Suprapubic skin (tissue), 4 donors: ENCODE data around the gene RTF2. TPM values are rescaled to one million over a fixed set of nuclear protein-coding genes. Genes with fewer than 3 reads are reported as not detected.

ENCODE experiments used
- DNase-seq, 2 donors: peaks; one replicate each; pipeline ENCODE4 v3.0.0-alpha.2; 2019; ENCODE audit warnings: low spot score in 2 of 2
- H3K27ac ChIP-seq: fragments of 200-600 bp; sonication (generic); one replicate; pipeline ENCODE4 v1.5.1; 2019
- H3K27me3 ChIP-seq: fragments of 200-600 bp; sonication (generic); one replicate; pipeline ENCODE4 v1.5.1; 2019
- H3K36me3 ChIP-seq: fragments of 200-600 bp; sonication (generic); one replicate; pipeline ENCODE4 v1.5.1; 2019
- H3K4me1 ChIP-seq: fragments of 200-600 bp; sonication (generic); one replicate; pipeline ENCODE4 v1.5.1; 2019
- H3K4me3 ChIP-seq: fragments of 200-600 bp; sonication (generic); one replicate; pipeline ENCODE4 v1.5.1; 2019; ENCODE audit warnings: mild to moderate bottlenecking
- H3K9me3 ChIP-seq: fragments of 200-600 bp; sonication (generic); one replicate; pipeline ENCODE4 v1.5.1; 2019
- EP300 ChIP-seq: sonication (generic); formaldehyde crosslinking; IDR thresholded peaks from one replicate; pipeline ENCODE4 v1.6.1; 2017; ENCODE audit warnings: antibody characterized with exemption
- POLR2A ChIP-seq, 2 donors: fragments of 450-650 bp; IDR thresholded peaks; one replicate each; pipeline ENCODE4 v1.6.1; 2017; ENCODE audit warnings: antibody characterized with exemption in 2 of 2, mild to moderate bottlenecking in 2 of 2, moderate library complexity in 2 of 2
- POLR2AphosphoS5 ChIP-seq, 3 donors: sonication (generic); formaldehyde crosslinking; IDR thresholded peaks; one replicate each; pipeline ENCODE4 v1.6.1; 2017; ENCODE audit warnings: antibody characterized with exemption in 3 of 3
- WGBS: methylation state at CpG from one replicate; pipeline ENCODE4 v1.1.5; 2018; 5-methylcytosine and 5-hydroxymethylcytosine counted together
- total RNA-seq, 4 donors: library from RNA; depleted of rRNA; stranded (reverse); fragments of >200 nt; gene quantifications; one replicate each; pipeline ENCODE4 v1.1.0, GENCODE V29; 2016
- TF ChIP-seq, protein P1 (sequence below), 2 donors: fragments of 200-600 bp in 1 of 2; fragments of 450-650 bp in 1 of 2; sonication (generic) in 1 of 2; IDR thresholded peaks; one replicate each; pipeline ENCODE4 v1.5.1; 2016 to 2019; ENCODE audit warnings: antibody characterized with exemption in 2 of 2, mild to moderate bottlenecking in 1 of 2, moderate library complexity in 1 of 2

Gene RTF2, protein sequence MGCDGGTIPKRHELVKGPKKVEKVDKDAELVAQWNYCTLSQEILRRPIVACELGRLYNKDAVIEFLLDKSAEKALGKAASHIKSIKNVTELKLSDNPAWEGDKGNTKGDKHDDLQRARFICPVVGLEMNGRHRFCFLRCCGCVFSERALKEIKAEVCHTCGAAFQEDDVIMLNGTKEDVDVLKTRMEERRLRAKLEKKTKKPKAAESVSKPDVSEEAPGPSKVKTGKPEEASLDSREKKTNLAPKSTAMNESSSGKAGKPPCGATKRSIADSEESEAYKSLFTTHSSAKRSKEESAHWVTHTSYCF
- total RNA-seq: 10 to 100 TPM; 42.9 to 57.0 (median 47.0) TPM

DNA sequence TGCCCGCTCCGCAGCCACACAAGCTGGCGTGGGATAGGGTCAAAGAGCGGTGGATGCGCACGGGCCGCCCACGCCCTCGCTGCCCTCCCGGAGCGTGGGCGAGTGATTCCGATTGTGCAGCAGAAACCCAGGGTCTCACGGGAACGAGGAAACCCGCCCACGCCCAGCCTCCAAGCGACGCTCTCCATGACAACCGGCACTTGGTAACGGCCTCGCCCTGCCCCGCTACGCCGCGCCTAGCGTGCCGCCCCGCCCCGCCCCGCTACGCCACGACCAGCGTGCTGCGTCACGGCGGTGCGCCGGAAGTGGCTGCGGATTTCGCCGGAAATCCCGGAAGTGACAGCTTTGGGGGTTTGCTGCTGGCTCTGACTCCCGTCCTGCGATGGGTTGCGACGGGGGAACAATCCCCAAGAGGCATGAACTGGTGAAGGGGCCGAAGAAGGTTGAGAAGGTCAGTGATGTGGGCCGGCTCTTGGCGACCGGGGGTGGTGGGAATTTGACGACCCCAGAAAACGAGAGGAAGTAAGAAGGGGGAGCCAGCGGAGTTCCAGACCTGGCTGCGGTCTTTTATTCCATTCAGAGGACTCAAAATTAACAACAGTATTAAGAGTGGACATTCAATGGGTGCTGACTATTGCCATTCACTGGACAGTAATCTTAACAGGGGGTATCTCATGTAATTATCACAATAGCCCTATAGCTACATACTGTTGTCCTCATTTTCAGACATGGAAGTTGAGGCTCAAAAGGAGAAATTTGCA is at the start of gene RTF2:
Gene RTF2 (plus strand): TSS at position 312 of the 761 bp plus-strand sequence. CDS start 71 bp downstream, at position 383.
- Histone ChIP-seq H3K4me3 (peak within 1 kb of the TSS; percentile 78), H3K27ac (peak within 1 kb of the TSS; percentile 82), H3K36me3 (peaks cover 8% of the 10 kb centered on the region), H3K4me1 (peaks cover 26% of the 10 kb centered on the region), H3K9me3 (no peaks in the 10 kb centered on the region), H3K27me3 (no peaks in the 10 kb centered on the region)
- peak; percentile 96 to 97 for DNase-seq
- peak; percentile 62 to 95 (median 92) for TF ChIP-seq POLR2AphosphoS5 (IDR thresholded peaks at IDR 0.05)
- TF ChIP-seq, protein P1, sequence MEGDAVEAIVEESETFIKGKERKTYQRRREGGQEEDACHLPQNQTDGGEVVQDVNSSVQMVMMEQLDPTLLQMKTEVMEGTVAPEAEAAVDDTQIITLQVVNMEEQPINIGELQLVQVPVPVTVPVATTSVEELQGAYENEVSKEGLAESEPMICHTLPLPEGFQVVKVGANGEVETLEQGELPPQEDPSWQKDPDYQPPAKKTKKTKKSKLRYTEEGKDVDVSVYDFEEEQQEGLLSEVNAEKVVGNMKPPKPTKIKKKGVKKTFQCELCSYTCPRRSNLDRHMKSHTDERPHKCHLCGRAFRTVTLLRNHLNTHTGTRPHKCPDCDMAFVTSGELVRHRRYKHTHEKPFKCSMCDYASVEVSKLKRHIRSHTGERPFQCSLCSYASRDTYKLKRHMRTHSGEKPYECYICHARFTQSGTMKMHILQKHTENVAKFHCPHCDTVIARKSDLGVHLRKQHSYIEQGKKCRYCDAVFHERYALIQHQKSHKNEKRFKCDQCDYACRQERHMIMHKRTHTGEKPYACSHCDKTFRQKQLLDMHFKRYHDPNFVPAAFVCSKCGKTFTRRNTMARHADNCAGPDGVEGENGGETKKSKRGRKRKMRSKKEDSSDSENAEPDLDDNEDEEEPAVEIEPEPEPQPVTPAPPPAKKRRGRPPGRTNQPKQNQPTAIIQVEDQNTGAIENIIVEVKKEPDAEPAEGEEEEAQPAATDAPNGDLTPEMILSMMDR (IDR thresholded peaks at IDR 0.05): no peak
- TF ChIP-seq EP300: no peak
- peak in 1 of 2 donors; percentile 78 for TF ChIP-seq POLR2A (IDR thresholded peaks at IDR 0.05)
- WGBS: under 1% methylated on average over 50 of the region's 55 CpGs

DNA sequence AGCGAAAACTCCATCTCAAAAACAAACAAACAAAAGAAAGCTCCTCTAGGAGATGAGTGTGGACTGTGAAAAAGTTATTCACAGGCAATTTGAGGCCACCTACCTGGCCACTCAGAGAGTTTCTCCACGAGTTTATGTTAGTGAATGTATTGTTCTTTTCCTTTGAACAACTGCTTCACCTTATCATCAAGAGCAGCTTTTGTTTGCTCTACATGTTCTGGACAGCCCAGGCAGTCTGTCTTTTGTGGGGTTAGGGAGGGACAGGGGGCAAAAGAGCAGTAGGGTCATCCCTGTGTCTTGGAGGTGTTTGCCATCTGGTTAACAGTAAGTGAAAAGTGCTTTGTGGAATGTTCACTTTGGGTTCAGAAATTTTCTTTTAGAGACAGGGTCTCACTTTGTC is 48.4 kb upstream of the RTF2 start:
- no peak overlapping the region for H3K4me3 ChIP-seq
- H3K27me3 ChIP-seq: no peaks in the 10 kb centered on the region
- TF ChIP-seq POLR2A (IDR thresholded peaks at IDR 0.05): no peak
- TF ChIP-seq EP300: no peak
- TF ChIP-seq POLR2AphosphoS5 (IDR thresholded peaks at IDR 0.05): no peak
- TF ChIP-seq, protein P1 (IDR thresholded peaks at IDR 0.05): no peak
- H3K27ac ChIP-seq: no peak overlapping the region
- DNase-seq: no peak
- 91% methylated on average over 2 of the region's 2 CpGs for WGBS
- H3K36me3 ChIP-seq: no peaks in the 10 kb centered on the region
- H3K4me1 ChIP-seq: peaks cover 15% of the 10 kb centered on the region
- H3K9me3 ChIP-seq: no peaks in the 10 kb centered on the region

DNA sequence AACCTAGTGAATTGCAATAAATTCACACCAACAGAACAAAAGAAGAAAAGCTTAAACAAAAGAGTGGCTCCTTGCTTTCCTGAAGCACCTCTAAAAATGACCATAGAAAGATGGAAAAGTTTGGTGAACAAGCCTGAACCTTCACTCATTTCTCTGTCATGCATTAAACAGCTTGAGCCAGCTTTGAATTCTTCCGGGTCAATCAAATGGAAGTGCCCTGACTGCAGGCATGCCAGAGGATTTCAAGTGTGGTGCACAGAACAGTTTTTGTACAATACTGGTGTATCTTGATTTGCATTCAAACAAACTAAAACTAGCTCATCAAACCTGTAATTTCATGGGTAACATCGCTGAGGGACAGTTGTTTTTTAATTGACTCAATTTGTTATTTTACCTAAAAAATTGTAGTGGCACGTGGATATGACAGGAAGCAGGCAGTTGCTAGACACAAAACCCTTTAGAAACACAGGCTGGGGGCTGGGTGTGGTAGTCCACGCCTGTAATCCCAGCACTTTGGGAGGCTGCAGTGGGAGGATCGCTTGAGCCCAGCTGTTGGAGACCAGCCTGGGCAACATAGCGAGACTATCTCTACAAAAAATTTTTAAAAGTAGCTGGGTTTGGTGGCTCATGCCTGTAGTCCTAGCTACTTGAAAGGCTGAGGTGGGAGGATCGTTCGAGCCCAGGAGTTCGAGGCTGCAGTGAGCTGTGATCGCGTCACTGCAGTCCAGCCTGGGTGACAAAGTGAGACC is 47.3 kb upstream of the RTF2 start:
- DNase-seq: no peak
- WGBS: 71% methylated on average over 11 of the region's 11 CpGs
- H3K27me3 ChIP-seq: no peaks in the 10 kb centered on the region
- H3K36me3 ChIP-seq: no peaks in the 10 kb centered on the region
- H3K4me1 ChIP-seq: peaks cover 15% of the 10 kb centered on the region
- TF ChIP-seq, protein P1 (IDR thresholded peaks at IDR 0.05): no peak
- no peak for TF ChIP-seq EP300
- TF ChIP-seq POLR2AphosphoS5 (IDR thresholded peaks at IDR 0.05): no peak
- no peak for TF ChIP-seq POLR2A (IDR thresholded peaks at IDR 0.05)
- no peak overlapping the region for H3K27ac ChIP-seq
- H3K9me3 ChIP-seq: no peaks in the 10 kb centered on the region
- no peak overlapping the region for H3K4me3 ChIP-seq

DNA sequence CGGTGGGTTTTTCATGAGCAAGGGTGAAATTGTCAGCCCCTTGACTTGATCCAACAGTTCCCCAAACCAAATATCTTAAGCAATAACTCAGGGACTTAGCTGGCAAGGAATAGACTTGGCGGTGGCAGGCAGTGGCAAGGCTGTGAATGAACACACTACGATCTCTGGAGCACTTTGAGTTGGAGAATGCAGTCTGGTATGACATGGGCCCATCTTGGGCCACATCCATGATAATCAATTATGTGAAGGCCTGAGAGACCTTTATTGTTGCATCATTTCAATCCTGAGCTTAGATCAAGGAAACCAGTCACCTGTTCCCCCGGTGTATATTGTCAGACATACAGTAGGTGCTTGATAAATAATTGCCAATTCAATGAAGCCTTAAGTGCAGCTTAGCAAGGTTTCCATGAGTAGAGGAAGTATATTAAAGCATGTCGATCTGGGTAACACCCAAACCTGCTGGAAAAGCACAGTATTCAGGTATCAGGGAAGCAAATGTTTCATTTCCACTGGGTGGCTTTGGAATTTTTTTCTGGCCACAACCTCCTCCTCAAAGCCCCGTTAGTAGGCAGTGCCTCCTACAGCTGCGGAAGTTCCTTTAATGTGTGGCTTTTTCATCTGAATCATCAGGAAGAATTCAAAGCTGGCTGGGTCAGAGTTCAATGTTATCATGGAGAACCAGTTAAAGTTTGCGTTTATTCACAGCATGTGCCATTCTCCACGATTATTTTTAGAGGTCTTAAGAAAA is 46.2 kb upstream of the RTF2 start:
- H3K36me3 ChIP-seq: no peaks in the 10 kb centered on the region
- H3K4me1 ChIP-seq: peaks cover 15% of the 10 kb centered on the region
- WGBS: 71% methylated on average over 9 of the region's 9 CpGs
- no peak for DNase-seq
- H3K9me3 ChIP-seq: no peaks in the 10 kb centered on the region
- no peaks in the 10 kb centered on the region for H3K27me3 ChIP-seq
- TF ChIP-seq POLR2AphosphoS5 (IDR thresholded peaks at IDR 0.05) (no peak), EP300 (no peak), POLR2A (IDR thresholded peaks at IDR 0.05) (no peak)
- TF ChIP-seq, protein P1 (IDR thresholded peaks at IDR 0.05): no peak
- H3K27ac ChIP-seq: no peak overlapping the region
- H3K4me3 ChIP-seq: no peak overlapping the region
